HG03139 (cell line): ENCODE data around the gene OXLD1.

Source experiments
- ATAC-seq: cut with Tn5 transposase; IDR thresholded peaks from one replicate; pipeline ENCODE4 v1.9.1; 2021; ENCODE audit not compliant: unreplicated experiment

The OXLD1 gene

DNA sequence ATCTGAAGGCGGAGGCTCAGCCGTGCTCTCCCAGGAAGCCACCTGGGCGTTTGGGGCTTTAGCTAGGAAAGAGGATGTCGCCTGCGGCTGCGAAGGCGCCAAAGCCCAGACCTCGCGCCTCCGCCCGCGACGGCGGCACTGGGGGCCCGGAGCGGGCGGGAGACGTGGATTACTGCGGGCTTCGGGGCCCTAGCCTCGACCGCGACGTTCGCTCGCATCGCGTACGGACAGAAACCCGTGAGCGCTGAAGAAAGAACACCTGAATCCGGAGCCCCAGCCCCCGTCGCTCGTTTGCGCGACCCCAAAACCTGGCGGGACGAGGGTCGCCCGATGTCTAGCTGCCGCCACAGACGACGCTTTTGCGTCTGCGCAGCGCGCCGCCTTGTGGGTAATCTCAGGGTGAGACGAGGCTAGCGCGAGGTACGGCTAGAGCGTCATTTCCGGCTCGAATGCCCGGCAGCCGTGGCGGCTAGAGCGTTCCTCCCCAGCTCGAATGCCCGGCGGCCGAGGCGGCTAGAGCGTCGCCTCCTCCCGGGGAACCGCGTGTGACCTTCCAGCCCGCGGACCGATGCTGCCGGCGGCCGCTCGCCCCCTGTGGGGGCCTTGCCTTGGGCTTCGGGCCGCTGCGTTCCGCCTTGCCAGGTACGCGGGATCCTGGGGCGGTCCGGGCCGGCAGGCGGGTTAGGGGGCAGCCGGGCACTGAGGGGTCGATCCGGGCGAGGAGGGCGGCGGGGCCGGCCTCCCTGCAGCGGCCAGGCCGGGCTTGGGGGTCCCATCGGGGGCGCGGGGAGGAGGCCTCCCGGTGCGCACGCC lies 36.7 kb upstream of the OXLD1 start, which contains the start of gene MRPL12:
Gene MRPL12, plus strand, starts transcription at position 434 of the 813 bp plus-strand sequence. Its CDS starts 135 bp downstream, at position 569.
- ATAC-seq: peak; percentile 79

DNA sequence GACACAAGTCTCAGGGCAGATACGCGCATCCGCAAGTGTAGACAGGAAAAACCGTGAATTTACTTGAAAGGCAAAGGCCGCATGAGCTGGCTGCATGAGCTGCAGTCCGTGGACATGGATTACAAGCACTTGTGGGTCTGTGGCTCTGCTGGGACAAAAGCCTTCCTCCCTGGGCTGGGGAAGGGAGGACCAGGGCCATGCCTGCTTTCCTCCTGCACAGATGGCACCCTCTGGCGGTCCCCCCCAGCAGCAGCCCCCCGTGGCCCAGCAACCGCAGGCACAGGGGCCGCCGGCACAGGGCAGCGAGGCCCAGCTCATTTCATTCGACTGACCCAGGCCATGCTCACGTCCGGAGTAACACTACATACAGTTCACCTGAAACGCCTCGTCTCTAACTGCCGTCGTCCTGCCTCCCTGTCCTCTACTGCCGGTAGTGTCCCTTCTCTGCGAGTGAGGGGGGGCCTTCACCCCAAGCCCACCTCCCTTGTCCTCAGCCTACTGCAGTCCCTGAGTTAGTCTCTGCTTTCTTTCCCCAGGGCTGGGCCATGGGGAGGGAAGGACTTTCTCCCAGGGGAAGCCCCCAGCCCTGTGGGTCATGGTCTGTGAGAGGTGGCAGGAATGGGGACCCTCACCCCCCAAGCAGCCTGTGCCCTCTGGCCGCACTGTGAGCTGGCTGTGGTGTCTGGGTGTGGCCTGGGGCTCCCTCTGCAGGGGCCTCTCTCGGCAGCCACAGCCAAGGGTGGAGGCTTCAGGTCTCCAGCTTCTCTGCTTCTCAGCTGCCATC lies 35.1 kb upstream of the OXLD1 start:
- no peak for ATAC-seq

DNA sequence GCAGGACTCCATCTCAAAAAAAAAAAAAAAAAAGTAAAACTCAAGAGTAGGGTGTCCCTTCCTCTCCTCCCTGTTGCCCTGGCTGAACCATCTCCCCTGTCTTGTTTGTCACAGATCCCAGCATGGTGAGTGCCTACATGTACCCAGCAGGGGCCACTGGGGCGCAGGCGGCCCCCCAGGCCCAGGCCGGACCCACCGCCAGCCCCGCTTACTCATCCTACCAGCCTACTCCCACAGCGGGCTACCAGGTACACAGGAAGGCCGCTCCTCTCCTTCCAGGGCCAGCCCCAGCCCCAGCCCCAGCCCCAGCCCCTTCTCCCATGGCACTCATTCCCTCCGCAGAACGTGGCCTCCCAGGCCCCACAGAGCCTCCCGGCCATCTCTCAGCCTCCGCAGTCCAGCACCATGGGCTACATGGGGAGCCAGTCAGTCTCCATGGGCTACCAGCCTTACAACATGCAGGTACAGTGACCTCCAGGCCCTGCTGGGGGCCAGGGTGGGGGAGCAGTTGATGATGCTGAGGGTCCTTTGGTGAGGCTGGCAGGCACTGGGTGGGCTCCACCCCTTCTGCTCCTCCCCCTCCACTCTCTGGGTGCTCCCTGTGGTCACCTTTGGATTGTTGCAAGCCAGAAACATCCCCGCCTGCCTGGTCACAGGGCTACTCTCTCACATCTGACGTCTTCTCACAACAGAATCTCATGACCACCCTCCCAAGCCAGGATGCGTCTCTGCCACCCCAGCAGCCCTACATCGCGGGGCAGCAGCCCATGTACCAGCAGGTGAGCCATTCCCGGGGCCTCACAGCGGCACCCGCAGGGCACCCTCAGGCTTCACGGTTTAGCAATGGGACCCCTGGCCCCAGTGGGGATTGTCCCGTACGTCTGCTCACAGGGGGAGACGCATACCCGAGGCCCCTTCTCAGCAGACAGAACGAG lies 34.2 kb upstream of the OXLD1 start:
- ATAC-seq: no peak

DNA sequence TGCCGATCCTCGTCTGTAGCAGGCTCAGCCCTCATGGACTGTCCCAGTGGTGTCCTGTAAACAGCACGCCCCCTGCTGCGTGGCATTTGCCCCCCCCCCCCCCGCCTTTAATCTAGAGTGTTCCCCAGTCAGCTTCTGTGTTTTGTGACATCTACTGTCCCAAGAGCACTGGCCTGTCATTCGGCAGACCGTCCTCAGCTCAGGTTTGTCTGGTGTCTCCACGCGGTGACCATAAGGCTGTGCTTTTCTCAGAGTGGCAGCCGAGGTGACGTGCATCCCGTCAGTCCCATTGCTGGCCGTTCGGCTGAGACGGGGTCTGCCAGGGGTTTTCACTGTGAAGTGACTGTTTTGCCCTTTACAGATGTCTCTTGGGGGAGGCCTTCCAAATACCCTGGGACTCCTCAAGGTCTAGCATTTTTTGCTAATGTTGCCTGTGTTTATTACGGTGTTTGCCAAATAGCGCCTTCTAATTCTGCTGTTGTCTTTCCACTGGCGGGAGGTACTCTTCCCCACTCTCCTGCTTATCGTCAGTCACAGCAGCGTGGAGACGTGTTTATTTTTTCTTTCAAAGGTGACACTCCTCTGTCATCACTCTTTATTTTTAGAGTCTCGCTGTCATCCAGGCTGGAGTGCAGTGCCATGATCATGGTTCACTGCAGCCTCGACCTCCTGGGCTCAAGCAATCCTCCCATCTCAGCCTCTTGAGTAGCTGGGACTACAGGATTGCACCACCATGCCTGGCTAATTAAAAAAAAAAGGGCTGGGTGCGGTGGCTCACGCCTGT lies 31.0 kb upstream of the OXLD1 start:
- ATAC-seq: no peak

DNA sequence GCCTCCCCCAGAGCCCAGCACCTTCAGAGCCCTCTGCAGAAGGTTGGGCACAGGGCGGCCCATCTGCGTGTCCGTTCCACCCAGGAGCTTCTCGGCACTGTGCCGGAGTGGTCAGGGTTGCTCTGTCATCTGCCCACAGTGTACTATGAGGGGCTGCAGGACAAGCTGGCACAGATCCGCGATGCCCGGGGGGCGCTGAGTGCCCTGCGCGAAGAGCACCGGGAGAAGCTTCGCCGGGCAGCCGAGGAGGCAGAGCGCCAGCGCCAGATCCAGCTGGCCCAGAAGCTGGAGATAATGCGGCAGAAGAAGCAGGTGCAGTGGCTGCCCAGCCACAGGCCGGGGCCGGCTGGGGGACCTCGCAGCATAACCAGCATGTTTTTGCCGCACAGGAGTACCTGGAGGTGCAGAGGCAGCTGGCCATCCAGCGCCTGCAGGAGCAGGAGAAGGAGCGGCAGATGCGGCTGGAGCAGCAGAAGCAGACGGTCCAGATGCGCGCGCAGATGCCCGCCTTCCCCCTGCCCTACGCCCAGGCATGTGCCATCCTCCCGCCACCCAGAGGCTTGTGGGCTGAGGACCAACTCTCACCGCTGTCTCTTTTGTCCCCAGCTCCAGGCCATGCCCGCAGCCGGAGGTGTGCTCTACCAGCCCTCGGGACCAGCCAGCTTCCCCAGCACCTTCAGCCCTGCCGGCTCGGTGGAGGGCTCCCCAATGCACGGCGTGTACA lies 30.0 kb upstream of the OXLD1 start:
- no peak for ATAC-seq

DNA sequence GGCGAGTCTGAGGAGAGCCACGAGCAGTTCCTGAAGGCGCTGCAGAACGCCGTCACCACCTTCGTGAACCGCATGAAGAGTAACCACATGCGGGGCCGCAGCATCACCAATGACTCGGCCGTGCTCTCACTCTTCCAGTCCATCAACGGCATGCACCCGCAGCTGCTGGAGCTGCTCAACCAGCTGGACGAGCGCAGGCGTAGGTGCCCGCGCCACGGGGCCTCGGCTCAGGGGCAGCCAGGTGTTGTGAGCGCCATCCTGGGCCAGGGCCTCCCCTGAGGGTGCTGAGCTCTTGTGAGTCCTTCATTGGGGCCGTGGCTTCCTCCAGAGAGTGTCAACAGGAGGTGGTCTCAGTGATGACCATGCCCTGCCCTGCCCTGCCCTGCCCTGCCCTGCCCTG lies 29.4 kb upstream of the OXLD1 start:
- no peak for ATAC-seq

DNA sequence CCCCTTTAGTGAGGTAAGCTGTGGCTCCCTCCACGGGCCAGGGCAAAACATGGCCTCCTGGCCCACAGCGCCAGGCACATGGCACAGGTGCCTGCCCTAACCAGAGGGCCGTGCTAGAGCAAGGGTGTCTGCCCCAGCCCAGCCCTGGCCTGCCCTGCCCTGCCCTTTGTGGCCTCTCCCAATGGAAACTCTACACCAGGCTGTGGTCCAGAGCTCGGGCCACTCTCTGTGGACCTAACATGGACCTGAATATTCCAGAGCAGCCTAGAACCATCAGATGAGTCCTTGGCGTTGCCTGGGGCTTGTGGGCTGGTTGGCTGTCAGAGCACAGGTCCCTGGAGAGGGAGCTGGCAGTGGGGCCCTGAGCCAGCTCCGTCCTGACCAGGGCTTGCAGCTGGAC lies 28.8 kb upstream of the OXLD1 start:
- no peak for ATAC-seq

DNA sequence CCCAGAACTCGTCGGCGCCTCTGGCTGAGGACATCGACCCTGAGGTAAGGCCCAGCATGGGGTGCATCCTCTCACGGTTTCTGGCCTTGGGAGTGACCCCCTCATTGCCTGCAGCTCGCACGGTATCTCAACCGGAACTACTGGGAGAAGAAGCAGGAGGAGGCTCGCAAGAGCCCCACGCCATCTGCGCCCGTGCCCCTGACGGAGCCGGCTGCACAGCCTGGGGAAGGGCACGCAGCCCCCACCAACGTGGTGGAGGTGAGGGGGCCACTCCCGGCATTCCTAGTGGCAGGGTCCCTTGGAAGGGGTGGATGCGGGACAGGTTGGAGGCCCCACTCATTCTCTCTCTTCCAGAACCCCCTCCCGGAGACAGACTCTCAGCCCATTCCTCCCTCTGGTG lies 28.4 kb upstream of the OXLD1 start:
- ATAC-seq: no peak

DNA sequence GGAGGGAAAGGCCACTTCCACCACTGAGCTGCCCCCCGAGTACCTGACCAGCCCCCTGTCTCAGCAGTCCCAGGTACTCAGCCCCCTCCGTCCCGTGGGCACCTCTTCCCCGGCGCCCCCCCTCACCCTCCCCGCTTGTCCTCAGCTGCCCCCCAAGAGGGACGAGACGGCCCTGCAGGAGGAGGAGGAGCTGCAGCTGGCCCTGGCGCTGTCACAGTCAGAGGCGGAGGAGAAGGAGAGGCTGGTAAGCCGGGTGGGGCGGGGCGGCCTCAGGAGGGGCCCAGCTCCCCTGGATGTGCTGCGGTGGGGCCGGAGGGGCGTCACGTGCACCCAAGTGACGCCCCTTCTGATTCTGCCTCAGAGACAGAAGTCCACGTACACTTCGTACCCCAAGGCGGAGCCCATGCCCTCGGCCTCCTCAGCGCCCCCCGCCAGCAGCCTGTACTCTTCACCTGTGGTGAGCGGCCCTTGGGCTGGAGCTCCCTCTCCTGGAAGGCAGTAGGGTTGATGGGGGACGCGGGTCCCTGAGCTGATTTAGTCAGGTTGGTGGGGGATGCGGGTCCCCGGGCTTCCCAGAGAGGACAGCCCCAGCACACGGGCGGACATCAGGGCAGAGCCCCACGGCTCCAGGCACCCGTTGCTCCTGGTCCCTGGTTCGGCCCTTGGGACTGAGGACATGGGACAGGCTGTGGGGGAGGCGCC lies 27.3 kb upstream of the OXLD1 start:
- ATAC-seq: no peak

DNA sequence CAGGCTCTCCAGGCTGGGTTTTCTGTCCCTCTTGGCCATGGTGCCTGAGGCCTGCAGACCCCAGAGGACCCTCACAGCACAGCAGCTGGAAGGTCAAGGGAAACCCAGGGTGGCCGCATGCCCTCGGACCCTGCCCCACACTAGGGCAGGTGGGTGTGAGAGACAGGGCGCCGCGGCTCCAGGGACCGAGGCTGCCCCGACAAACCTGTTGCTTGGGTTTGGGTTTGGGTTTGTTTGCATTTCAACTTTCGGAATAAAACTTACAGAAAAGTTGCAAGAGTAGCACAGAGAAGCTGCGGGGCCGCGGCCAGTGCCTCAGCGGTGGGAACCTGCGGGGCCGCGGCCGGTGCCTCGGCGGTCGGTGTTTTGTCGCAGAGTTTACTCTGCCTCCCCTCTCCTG lies 25.2 kb upstream of the OXLD1 start:
- ATAC-seq: no peak

DNA sequence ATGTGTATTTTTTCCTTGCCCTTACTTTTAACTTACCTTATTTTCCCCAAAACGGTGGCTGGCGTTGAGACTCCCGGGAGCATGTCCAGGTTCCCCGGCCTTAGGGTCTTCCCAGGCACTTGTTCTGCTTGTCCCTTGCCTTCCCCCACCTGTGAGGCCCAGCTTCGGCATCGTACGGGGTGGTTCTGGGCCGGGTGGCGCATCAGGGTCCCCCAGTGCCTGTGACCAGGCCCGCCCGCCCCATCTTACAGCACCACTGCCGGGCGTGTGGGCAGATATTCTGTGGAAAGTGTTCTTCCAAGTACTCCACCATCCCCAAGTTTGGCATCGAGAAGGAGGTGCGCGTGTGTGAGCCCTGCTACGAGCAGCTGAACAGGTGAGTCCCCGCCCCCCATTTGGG lies 24.8 kb upstream of the OXLD1 start:
- no peak for ATAC-seq

DNA sequence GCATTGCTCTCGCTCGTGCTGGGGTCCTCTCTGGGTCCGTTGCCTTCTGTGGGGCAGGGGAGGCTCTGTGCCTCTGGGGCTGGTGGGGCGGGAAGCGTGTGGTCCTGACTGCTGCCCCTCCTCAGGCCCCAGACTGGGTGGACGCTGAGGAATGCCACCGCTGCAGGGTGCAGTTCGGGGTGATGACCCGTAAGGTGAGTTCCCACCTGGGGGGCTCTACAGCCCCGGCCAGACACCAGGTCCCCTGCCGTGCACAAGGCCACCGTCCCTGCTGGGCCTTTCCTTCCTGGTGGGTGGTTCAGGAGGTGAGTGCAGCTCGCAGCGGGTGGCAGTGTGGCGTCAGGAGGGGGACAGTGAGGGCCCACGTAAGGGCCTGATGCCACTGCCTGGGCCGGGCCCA lies 24.1 kb upstream of the OXLD1 start:
- no peak for ATAC-seq

DNA sequence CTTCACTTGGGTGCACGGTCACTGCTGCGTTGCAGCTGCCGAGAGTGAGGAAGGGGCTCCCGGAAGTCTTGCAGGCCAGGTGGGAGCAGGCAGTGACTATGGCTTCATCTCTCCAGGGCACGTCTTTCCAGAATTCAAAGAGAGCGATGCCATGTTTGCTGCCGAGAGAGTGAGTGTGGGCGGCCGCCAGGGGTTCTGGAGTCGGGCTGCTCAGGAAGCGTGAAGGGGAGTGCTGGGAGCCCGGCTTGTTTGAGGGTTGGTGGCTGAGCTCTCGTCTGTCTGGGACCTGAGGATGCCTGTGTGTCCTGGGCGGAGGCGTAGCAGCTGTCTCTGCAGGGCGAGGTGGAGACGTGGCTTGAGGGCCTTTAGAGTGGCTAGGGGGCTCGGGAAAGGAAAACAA lies 23.7 kb upstream of the OXLD1 start:
- no peak for ATAC-seq

DNA sequence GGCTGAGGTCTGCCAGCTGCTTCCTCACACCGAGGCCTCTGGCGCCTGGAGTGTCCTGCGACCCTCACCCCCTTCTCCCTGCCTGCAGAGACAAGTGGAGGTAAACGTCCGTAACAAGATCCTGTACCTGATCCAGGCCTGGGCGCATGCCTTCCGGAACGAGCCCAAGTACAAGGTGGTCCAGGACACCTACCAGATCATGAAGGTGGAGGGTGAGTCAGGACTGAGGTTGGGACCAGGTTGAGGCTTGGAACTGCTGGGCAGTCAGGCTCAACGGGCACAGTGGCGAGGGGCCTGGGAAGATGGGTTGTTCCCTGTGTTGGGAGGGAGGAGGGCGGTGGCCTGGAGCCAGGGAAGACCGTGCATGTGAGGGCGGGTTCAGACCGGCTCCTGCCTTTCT lies 22.2 kb upstream of the OXLD1 start:
- no peak for ATAC-seq

DNA sequence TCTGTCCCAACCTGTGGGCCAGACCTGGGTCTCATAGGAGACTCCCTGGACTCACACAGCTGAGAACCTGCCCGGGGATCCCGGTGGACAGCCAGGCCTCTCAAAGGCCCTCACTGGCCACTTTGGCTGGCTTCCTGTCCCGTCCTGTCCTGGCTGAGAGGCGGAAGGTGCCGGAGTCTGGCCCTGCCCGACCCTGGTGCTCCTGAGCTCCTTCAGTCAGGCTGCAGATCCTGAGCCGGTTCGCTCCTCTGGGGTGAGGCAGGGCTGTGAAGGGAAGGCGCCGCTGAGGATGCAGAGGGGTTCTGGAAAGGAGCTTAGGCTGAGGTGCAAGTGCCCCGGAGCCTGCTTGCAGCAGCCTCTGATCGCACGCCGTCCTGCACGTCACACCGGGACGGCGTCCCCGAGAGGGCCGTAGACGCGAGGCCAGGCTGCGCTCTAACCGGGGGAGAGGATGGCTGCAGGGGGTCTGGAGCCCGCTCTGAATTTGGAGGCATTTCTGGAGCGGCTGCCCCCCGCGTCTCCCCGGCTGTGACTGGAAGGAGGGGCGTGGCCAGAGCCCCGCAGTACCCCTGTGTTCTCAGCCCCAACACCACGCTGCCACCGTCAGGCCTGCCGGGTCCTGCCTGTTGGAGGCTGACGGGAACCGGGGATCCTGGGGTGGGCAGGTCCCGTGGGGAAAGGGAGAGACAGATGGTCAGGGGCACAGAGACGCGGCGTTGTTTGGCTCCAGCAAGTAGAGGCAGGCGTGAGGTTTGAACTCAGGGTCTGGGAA lies 21.6 kb upstream of the OXLD1 start:
- no peak for ATAC-seq

DNA sequence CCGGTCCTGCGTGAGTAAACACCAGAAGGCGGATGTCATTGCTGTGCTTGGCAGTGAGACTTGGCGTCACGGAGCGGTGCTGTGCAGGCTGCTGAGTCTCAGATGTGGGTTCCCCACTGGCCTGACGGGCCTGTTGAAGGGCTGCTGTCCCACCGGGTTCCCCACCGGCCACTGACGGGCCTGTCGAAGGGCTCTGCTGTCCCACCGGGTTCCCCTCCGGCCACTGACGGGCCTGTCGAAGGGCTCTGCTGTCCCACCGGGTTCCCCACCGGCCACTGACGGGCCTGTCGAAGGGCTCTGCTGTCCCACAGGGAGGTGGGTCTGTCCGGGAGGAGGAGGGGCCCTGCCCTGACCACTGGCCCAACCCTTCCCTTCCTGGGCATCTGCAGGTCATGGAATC lies 20.2 kb upstream of the OXLD1 start:
- ATAC-seq: no peak

DNA sequence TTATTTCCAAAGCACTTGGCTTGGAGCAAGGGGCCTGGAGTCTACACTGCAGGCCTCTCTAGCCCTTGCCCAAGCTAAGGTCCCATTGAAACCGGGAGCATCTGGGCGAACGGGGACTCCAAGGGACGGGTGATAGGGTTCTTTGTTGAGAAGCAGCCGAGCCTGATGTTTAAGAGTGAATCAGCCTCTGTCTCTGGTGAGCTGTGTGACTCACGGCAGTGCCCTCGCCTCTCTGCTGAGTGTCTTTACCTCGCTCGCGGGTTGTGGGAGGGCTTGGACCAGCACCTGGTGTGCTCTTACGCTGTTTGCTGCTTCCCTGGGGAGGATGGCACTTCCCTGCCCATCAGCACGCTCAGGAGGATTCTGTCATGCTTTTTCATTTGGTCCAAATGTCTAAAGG lies 18.7 kb upstream of the OXLD1 start:
- ATAC-seq: no peak

DNA sequence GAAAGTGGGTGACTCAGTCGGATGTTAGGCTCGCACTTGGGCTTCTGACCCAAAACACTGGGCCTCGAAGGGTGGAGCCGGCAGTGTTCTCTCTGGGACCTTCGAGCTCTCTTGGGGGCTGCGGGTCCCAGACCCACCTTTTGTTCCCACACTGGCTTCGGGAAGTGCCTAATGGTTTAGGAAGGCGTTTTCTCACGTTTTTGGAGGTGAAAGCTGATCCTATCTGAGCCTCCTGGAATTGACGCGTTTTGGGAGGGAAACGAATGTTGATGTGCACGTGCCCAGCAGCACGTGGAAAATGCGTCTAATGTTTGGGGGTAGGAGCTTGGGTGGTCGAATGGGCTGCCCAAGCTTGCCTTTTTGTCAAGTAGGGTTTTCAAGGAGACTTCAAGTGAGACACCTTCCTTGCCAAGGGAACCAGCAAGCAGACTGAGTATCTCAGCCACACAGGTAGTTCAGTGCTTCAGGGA lies 18.1 kb upstream of the OXLD1 start:
- ATAC-seq: no peak
